Amniotic epithelial cell (primary cell): ENCODE data around the gene VAV1.
"Not testable (repeated sequence)": the region's sequence is repeated elsewhere in the genome, so short reads cannot be mapped to it uniquely, and the experiment has no call there.

Experiments used
- DNase-seq: peaks from one replicate; pipeline ENCODE4 v3.0.0-alpha.2; 2010; ENCODE audit warnings: low read depth

Gene VAV1

DNA sequence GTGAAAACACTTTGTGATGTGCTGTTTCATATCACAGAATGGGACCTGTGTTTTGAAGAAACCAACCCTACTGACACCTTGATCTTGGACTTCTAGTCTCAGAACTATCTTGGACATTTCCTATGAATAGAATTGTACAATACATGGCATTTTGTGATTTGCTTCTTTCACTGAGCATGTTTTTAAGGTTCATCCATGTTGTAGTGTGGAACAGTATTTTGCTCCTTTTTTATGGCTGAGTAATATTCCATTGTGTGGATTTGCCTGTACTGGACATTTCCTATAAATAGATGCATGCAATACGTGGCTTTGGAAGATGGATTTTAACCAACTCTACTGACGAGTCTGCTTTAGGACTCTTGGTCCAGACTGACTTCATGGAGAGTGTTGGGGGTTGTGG, 46.8 kb downstream of the VAV1 start:
- DNase-seq, result no peak

DNA sequence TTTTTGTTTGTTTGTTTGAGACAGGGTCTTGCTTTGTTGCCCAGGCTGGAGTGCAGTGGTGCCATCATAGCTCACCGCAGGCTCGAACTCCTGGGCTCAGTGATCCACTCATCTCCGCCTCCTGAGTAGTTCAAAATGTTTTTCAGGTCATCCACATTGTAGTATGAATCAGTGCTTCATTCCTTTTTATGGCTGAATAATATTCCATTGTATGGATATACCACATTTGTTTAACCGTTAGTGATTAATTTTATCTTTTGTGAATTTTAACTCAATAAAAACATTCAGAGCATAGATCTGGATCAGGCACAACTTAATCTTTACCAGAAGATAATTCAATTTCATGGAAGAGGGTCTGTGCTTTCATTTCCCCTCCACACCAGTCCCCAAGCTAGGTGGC, 47.7 kb downstream of the VAV1 start:
- no peak for DNase-seq

DNA sequence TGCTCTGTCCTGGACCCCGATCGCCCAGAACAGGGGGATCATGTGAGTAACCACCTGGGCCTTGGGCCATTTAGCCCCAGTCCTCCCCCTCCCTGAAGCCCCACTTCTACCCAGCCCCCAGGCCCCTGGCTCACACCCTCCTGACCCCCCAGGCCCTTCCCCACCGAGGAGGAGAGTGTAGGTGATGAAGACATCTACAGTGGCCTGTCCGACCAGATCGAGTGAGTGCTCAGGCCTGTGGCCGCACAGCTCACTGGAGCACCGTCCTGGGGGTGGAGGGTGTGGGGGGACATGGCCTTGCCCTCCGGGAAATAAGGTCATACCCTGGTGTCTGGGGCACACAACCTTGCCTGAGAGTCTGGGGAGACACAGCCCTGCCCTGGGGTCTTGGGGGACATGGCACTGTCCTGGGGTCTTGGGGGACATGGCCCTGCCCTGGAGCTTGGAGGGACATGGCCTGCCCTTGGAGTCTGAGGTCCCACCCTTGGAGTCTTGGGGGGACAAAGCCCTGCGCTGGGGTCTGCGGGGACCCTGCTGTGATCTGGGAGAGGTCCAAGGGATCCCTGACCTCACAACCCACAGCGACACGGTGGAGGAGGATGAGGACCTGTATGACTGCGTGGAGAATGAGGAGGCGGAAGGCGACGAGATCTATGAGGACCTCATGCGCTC, 49.3 kb downstream of the VAV1 start:
- no peak for DNase-seq

- DNase-seq, result no peak
Observed at GRCh38 chr19:6822311-6822670, 49.8 kb downstream of the VAV1 start.

GRCh38 chr19:6825076-6825774, 52.7 kb downstream of the VAV1 start:
- no peak for DNase-seq

GRCh38 chr19:6826281-6826920, 53.9 kb downstream of the VAV1 start:
- DNase-seq, result no peak

DNA sequence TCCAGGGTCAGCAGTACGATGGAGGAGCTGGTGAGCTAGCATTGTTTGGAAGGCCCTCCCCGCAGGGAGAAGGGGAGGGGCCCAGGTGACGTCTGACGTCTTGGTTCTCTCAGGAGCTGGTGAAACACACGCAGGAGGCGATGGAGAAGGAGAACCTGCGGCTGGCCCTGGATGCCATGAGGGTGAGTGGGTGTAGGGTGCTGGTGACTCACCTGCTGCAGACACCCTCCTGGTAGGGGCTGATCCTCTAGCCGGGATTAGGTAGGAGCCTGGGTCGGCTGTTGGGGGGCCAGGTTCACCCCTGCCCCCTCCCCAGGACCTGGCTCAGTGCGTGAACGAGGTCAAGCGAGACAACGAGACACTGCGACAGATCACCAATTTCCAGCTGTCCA, 55.8 kb downstream of the VAV1 start:
- DNase-seq, result no peak

GRCh38 chr19:6828698-6829633, 56.5 kb downstream of the VAV1 start:
- DNase-seq, result no peak

DNA sequence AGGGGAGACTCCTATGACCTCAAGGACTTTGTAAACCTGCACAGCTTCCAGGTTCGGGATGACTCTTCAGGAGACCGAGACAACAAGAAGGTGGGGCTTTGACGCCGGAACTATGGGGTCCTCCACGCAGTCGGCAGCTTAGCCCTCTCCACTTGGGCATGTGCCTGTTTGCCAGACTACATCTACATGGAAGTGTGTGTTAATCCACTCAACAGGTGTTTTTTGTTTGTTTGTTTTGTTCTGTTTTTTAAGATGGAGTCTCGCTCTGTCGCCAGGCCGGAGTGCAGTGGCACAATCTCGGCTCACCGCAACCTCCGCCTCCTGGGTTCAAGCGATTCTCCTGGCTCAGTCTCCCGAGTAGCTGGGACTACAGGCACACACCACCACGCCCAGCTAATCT, 57.3 kb downstream of the VAV1 start:
- DNase-seq, result not testable (repeated sequence)

GRCh38 chr19:6831084-6831483, 58.6 kb downstream of the VAV1 start:
- DNase-seq, result not testable (repeated sequence)

DNA sequence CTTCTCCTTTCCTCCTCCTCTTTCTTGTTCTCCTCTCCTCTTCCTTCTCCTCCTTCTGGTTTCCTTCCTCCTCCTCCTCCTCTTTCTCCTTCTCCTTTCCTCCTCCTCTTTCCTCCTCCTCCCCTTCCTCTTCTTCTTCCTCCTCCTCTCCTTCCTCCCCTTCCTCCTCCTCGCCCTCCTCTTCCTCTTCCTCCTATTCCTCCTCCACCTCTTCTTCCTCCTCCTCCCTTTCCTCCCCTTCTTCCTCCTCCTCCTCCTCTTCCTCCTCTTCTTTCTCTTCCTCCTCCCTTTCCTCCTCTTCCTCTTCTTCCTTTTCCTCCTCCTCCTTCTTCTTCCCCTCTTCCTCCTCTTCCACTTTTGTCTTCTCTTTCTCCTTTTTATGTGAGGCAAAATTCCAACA, 59.9 kb downstream of the VAV1 start:
- DNase-seq, result no peak

DNA sequence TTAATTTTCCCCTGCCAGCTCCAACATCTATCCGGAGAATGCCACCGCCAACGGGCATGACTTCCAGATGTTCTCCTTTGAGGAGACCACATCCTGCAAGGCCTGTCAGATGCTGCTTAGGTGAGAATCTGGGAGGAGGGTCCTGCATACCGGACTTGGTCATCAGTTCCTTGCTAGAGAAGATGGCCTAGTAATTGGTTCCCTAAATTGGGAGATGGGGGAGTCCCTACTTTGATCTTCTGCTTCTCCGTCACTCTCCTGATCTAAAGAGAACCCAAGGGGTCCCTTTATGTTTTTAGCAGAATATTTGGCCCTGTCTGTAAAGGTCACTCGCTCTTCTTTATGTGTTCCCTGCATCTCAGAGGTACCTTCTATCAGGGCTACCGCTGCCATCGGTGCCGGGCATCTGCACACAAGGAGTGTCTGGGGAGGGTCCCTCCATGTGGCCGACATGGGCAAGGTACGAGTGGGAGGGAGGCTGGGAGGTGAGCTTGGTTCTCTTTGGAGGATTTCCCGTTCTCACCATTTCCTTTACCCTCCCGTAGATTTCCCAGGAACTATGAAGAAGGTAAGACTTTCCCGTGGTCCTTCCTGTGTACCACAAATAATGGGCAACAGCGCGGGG, 60.8 kb downstream of the VAV1 start:
- no peak for DNase-seq

GRCh38 chr19:6834433-6834832, 61.9 kb downstream of the VAV1 start:
- no peak for DNase-seq

DNA sequence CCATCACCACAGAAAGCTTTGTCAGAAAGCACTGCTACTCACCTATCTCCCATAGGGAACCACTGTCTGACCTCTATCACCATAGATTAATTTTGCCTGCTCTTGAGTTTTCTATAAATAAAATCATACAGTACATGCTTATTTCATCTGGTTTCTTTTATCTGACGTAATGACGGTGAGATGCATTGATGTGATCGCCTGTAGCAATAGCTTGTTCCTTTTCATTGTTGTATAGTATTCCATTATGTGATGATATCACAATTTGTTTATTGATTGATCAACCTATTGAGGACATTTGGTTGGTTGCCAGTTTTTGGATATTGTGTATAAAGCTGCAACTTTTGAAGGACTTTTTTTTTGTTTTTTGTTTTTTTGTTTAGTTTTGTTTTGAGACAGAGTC, 63.0 kb downstream of the VAV1 start:
- DNase-seq, result no peak

- DNase-seq, result no peak
Observed at GRCh38 chr19:6837525-6837924, 65.0 kb downstream of the VAV1 start.

- no peak for DNase-seq
Observed at GRCh38 chr19:6838062-6838655, 65.7 kb downstream of the VAV1 start.

DNA sequence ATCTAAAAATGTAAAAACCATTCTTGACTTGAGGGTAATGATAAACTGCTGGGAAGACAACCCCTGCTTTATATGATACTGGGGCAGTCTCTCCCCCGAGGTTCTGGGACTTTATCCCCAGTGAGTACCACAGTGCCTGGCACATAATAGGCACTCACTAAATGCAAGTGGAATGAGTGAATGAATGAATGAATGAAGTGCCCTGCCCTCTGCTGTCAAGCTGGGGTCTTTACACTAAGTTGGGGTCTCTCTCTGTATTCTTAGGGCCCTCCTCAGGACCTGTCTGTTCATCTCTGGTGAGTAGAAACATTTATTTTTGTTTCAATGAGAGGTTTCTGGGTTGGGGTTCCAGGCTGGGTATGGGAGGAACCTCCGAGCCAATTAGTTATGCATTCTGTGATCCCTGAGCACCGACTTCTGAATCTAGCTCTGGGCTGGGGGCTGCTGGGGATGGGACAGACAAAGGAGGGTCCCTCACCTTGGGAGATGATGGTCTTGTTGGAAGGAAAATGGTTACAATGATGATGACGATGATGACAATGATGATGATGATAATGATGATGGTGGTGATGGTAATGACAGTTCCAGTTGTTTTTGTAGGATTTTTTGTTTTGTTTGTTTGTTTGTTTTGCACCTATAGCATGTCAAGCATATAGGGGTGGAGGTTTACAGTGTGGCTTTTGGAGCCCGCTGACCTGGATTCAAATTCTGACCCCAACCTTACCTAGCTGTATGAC, 70.5 kb downstream of the VAV1 start:
- no peak for DNase-seq

DNA sequence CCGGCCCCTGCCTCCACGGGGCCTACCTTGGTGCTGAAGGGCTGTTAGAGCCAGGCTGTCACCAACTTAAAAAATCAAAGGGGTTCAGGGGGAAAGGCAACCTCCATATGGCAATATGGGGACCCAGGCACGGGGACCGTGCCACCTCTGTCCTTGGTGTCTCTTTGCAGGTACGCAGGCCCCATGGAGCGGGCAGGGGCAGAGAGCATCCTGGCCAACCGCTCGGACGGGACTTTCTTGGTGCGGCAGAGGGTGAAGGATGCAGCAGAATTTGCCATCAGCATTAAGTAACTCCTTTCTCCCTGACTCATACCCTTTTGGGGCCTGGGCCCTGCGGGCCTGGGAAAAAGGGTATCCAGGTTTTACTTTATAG, 75.3 kb downstream of the VAV1 start:
- DNase-seq, result no peak

DNA sequence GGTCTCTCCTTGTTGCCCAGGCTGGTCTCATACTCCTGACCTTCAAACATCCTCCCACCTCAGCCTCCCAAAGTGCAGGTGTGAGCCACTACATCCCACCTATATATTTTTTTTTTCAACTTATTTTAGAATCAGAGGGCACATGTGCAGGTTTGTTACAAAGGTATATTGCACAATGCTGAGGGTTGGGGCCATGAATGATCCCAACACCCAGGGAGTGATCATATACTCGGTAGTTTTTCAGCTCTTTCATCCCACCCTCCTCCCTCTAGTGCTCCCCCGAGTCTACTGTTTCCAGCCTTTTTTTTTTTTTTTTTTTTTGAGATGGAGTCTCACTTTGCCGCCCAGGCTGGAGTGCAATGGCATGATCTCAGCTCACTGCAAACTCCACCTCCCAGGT, 76.5 kb downstream of the VAV1 start:
- DNase-seq, result no peak

- DNase-seq, result no peak
Observed at GRCh38 chr19:6849876-6850275, 77.4 kb downstream of the VAV1 start.

GRCh38 chr19:6851359-6851758, 78.9 kb downstream of the VAV1 start:
- no peak for DNase-seq
